ENCODE results near the gene KIAA1755.

Gene KIAA1755

DNA sequence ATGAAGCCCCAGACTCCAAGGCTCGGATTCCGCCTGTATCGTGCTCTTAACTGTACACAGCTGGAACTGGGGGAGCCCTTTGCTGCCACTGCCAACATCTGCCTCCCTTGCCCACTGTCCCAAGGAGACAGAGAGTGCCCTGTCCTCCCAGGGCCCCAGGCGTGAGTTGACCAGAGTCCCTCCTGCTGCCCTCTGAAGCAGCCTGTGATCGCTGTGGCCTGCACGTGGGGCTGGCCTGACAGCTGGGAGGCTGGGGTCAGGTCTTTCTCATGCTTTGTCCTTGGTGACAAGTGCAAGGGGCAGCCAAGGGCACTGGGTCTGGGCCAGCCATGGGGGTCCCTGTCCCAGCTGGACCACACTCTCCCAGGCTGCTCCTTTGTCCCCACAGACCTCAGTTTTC is 44.3 kb downstream of the KIAA1755 start:
- Mint-ChIP-seq H3K27me3 (ENCODE audit: low read depth) (no peaks in the 10 kb centered on the region), H3K36me3 (ENCODE audit: low read depth) (no peaks in the 10 kb centered on the region), H3K4me3 (no peak overlapping the region), H3K9me3 (no peaks in the 10 kb centered on the region), H3K27ac (no peak overlapping the region), H3K4me1 (ENCODE audit: low read depth) (no peaks in the 10 kb centered on the region)

DNA sequence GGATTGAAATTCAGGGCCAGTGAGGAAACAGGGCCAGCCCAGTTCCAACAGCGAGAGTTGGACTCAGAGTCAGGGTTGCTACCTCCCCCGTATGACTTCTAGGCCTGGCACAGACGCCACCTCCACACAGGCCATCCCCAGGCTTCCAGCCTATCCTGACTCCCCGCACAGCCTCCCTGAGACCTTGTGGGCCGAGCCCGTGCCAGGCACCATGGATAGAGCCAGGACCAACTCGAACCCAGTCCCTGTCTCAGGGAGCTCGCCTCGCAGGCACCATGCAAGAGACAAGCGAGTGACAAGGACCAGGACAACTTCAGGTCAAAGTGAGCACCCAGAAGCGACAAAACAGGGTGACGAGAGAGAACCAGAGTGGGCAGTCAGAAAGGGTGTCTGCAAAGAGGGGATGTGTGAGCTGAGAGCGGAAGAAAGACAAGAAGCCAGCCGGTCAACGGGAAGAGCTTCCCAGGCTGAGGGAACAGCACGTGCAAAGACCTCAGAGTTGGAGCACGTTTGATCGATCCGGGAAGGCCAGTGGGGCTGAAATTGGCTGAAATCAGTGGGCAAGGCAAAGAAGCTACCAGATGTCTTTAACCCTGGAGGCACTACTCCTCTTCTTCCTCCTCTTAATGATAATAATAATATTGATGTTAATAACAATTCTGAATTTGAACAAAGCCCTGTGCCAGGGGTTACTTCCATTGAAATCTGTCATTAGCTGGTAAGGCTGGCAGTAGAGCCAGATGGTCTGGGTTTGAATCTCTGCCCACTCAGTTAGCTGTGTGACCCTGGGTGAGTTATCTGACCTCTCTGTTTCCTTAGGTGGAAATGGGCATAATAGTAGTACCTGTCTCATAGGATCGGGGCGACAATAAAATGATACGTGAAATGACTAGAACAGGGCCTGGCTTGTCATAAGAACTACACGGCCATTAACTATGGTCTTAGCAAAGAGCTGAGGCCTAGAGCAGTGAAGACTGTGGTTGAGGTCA is 45.0 kb downstream of the KIAA1755 start:
- no peaks in the 10 kb centered on the region for H3K27me3 Mint-ChIP-seq (ENCODE audit: low read depth)
- H3K36me3 Mint-ChIP-seq (ENCODE audit: low read depth), result no peaks in the 10 kb centered on the region
- no peaks in the 10 kb centered on the region for H3K9me3 Mint-ChIP-seq
- H3K4me3 Mint-ChIP-seq, result no peak overlapping the region
- H3K27ac Mint-ChIP-seq, result no peak overlapping the region
- H3K4me1 Mint-ChIP-seq (ENCODE audit: low read depth), result no peaks in the 10 kb centered on the region

DNA sequence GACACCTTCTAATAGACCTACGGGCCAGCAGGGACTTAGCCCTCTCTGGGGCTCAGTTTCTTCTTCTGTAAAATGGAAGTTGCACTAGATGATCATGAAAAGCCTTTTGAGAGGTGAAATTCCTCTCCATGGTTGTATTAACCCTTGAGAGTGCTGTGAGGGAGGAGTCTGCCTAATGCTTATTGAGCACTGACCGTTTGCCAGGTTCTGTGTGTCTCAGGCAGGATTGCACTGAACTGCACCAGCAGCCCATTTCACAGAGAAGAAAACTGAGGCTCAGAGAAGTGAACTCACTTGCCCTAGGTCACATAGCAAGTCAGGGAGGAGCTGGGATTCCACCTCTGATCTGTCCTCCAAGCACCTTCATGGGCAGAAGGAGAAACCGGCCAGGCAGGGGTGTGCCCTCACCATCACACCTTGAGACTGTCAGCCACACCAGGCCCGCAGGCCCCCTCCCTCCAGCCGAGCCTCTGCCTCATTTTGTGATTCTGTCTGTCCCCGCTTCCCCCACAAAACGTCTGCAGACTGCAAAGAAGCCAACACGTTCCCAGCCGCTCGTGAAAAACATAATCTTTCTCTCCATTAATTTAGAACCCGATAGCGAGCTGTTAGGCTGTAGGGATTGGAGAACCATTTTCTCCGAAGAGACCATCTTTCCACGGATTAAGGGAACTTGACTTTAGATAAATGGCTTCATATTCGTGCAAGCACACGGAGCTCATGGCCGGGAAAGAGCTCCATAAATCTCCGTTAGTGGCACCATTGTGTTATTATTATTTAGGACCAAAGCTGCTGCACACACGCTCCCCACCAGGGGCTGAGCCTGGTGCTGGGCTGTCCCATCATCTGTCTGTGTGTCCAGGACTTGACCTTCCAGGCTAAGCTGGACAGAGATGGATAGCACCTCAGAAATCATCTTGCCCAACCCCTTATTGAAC is 46.0 kb downstream of the KIAA1755 start:
- H3K36me3 Mint-ChIP-seq (ENCODE audit: low read depth), result no peaks in the 10 kb centered on the region
- H3K27ac Mint-ChIP-seq, result no peak overlapping the region
- no peaks in the 10 kb centered on the region for H3K4me1 Mint-ChIP-seq (ENCODE audit: low read depth)
- no peaks in the 10 kb centered on the region for H3K9me3 Mint-ChIP-seq
- H3K4me3 Mint-ChIP-seq, result no peak overlapping the region
- no peaks in the 10 kb centered on the region for H3K27me3 Mint-ChIP-seq (ENCODE audit: low read depth)

DNA sequence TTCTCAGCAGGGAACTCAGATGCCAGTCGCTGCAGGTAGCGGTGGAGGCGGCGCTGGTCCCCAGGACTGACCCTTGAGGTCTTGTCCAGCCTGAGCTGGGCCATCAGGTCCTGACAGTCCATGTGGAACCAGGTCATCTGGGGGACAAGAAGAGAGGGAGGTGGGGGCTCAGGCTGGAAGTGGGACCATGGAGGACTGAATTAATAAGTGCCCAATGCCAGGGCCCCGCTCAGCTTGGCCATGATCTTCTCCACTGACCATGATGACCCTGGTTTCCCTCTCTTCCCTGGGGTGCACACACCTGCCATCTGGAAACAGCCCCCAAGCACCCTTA is 47.0 kb downstream of the KIAA1755 start:
- no peaks in the 10 kb centered on the region for H3K4me1 Mint-ChIP-seq (ENCODE audit: low read depth)
- H3K4me3 Mint-ChIP-seq, result no peak overlapping the region
- H3K27me3 Mint-ChIP-seq (ENCODE audit: low read depth), result no peaks in the 10 kb centered on the region
- no peaks in the 10 kb centered on the region for H3K36me3 Mint-ChIP-seq (ENCODE audit: low read depth)
- no peak overlapping the region for H3K27ac Mint-ChIP-seq
- H3K9me3 Mint-ChIP-seq, result no peaks in the 10 kb centered on the region

DNA sequence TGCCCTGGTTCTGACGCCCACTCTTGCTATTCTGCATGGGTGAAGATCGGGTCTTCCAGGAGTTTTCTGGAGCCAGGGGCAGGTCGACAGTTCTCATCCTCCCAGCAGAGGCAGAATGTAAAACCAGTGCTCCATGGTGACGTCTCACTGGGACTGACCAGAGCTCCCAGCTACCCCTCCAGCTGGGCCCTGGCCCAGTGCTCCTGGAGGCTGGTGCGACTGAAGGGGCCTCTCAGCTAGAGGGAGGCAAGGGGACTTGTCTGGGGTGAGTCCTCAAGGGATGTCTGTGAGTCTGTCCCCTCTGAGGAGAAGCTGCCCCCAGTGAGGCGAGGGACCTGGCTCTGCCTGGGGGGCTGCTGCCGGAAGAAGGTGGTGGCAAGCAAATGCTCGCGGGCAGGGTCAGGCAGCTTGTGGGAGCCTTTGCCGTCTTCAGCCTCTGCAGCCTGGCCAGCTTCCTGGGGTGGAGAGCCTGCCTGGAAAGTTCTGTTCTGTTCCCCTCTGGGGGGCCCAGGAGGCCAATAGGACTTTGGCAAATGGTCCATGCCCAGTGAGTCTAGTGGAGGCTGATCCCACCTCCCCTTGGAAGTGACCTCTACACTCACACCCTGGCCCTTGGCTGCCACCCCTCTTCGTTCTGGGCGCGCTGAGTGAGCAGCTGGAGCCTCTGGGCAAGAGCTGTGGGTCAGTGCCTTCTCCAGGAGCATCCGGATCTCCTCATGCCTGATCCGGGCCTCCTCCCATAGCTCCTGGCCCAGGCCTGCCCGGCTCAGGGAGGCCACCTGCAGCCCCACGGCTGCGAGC is 47.5 kb downstream of the KIAA1755 start:
- H3K27ac Mint-ChIP-seq, result no peak overlapping the region
- H3K4me1 Mint-ChIP-seq (ENCODE audit: low read depth), result no peaks in the 10 kb centered on the region
- H3K9me3 Mint-ChIP-seq, result no peaks in the 10 kb centered on the region
- no peak overlapping the region for H3K4me3 Mint-ChIP-seq
- H3K27me3 Mint-ChIP-seq (ENCODE audit: low read depth), result no peaks in the 10 kb centered on the region
- no peaks in the 10 kb centered on the region for H3K36me3 Mint-ChIP-seq (ENCODE audit: low read depth)

DNA sequence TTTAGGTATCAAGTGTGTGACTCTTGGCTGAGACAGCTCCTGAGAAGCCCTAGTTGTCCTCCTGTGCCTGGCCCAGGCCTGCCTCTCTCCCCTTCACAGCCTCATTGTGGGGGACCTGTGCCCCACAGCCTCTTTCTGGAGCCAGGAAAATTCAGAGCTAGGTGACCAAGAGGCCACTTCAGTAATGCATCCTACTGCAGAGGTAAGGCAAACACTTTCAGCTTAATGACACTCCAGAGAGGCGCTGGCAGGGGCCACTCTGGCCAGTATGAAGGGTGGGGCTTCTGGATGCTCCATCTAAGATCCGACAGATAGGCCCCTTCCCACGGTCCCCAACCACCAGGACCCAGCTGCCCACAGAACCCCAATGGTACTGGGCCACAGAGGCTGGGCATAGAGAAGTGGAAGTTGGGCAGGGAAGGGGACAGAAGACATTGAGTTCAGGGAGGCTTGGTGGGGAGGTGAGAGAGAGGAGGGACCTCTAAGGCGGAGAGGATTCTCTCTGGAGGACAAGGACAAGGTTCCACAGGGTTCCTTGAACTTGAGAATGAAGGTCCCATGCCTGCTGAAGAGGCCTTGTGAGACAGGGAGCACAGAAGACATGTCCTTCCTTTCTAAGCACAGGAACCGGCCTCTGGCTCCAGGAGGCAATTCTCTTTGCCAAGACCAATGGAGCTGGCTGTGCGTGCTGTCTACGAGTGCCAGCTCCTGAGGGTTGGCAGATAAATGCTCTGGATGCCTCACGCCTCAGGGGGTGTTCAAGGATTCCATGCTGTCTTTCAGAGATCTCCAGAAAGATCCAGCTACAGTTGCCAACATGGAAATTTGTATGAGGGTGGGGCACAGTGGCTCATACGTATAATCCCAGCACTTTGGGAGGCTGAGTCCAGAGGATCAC is 49.1 kb downstream of the KIAA1755 start:
- Mint-ChIP-seq H3K4me1 (ENCODE audit: low read depth) (no peaks in the 10 kb centered on the region), H3K27ac (no peak overlapping the region), H3K36me3 (ENCODE audit: low read depth) (no peaks in the 10 kb centered on the region)

DNA sequence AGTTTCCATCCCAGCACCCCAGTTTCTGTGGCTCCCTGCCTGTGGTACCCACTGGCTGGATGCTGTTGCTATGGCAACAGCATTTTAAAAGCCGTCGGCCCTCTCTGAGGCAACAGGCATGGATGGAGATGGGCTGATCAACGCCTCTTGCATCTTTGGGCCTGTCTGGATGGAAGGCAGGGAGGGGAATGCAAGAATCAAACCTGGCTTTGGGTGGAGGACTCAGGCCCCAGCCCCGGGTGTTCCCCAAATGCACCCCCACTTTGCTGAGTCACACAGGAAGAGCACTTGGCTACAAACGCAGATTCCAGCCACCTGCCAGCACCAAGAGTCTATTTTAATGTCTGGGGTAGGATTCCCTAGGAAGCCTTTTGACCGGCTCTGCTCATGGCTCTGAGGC is 49.8 kb downstream of the KIAA1755 start:
- no peak overlapping the region for H3K27ac Mint-ChIP-seq
- no peaks in the 10 kb centered on the region for H3K9me3 Mint-ChIP-seq
- H3K4me1 Mint-ChIP-seq (ENCODE audit: low read depth), result no peaks in the 10 kb centered on the region
- H3K36me3 Mint-ChIP-seq (ENCODE audit: low read depth), result no peaks in the 10 kb centered on the region
- H3K27me3 Mint-ChIP-seq (ENCODE audit: low read depth), result peaks cover 14% of the 10 kb centered on the region
- no peak overlapping the region for H3K4me3 Mint-ChIP-seq

More for the DNA sequence above, 49.1 kb downstream of the KIAA1755 start:
- H3K4me3 Mint-ChIP-seq, result no peak overlapping the region
- peaks cover 8% of the 10 kb centered on the region for H3K27me3 Mint-ChIP-seq (ENCODE audit: low read depth)
- H3K9me3 Mint-ChIP-seq, result no peaks in the 10 kb centered on the region

DNA sequence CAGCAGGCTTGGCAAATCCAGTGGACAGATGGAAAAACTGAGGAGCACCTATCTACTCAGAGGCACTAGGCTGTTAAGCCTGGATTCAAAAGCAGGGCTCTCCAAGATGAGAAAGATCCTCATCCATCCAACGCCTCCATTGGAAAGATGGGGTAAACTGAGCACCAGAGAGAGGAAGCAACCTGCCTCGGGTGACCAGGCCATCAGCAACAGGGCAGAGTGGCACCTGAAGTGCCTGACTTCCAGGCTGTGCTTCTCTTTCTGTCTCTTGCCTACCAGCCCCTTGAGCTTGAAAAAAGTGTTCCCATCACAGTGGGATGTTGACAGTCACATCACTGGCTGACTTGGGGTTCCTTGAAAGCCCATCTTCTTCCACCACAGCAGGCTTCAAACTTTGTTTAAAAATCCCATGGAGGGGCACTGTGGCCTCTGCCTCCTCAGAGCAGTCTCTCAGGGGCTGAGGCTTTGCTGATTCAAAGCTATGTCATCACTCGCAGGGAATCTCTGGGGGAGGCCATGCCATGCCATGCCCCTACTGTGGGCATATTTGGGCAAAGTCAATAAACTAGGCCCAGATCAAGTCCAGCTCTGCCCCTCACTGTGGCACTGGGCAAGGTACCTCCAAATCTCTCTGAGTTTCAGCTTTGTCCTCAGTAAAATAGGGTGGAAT is 50.7 kb downstream of the KIAA1755 start:
- Mint-ChIP-seq H3K4me1 (ENCODE audit: low read depth) (no peaks in the 10 kb centered on the region), H3K36me3 (ENCODE audit: low read depth) (no peaks in the 10 kb centered on the region), H3K9me3 (no peaks in the 10 kb centered on the region), H3K27me3 (ENCODE audit: low read depth) (peaks cover 22% of the 10 kb centered on the region), H3K4me3 (no peak overlapping the region), H3K27ac (no peak overlapping the region)

DNA sequence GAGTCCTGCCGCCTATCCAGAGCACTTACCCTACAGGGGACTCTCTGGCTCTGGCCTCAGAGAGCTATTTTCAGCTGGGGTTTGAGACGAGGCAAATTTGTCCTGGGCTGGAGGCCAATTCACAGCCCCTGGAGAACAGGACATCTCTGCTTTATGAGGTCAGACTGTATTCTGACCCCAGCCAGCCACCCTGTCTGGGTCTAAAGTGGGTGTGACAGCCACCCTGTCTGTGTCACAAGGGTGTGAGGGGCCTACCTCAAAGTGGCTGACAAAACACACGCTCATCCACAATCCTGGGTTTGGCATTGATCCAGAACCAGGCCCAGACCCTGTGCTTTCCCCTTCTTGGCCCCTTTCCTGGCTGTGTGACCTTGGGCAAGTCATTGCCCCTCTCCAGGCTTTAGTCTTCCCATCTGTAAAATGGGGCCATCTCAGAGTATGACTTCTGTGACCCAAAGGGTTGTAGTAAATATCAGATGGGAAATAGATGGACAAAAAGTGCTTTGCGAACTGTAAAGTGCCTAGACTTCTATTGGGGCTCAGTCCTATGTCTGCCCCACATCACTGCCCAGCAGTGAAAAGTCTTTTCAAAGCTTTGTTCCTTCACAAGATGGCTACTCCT is 51.4 kb downstream of the KIAA1755 start:
- Mint-ChIP-seq H3K27ac (no peak overlapping the region), H3K27me3 (ENCODE audit: low read depth) (peaks cover 27% of the 10 kb centered on the region), H3K4me1 (ENCODE audit: low read depth) (no peaks in the 10 kb centered on the region), H3K9me3 (no peaks in the 10 kb centered on the region), H3K36me3 (ENCODE audit: low read depth) (no peaks in the 10 kb centered on the region), H3K4me3 (no peak overlapping the region)

DNA sequence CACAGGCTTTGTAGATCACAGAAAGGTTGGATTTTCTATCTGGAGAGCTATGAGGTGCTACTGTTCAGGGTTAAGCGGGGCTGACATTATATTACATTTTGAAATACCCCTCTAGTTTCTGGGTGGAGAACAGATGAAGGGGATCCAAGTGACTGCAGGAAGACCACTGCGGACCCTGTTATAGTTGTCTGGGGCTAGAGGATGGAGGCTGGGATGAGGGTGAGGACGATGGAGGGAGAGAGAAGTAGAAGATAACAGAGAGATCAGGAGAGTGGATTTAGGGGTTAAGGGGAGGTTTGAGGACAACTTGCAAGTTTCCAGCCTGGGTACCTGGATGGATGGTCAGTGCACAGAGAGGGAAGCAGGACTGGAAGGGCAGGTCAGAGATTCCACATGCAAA is 52.0 kb downstream of the KIAA1755 start:
- no peaks in the 10 kb centered on the region for H3K4me1 Mint-ChIP-seq (ENCODE audit: low read depth)
- H3K27ac Mint-ChIP-seq, result no peak overlapping the region
- H3K9me3 Mint-ChIP-seq, result no peaks in the 10 kb centered on the region
- no peak overlapping the region for H3K4me3 Mint-ChIP-seq
- peaks cover 32% of the 10 kb centered on the region for H3K27me3 Mint-ChIP-seq (ENCODE audit: low read depth)
- H3K36me3 Mint-ChIP-seq (ENCODE audit: low read depth), result no peaks in the 10 kb centered on the region

DNA sequence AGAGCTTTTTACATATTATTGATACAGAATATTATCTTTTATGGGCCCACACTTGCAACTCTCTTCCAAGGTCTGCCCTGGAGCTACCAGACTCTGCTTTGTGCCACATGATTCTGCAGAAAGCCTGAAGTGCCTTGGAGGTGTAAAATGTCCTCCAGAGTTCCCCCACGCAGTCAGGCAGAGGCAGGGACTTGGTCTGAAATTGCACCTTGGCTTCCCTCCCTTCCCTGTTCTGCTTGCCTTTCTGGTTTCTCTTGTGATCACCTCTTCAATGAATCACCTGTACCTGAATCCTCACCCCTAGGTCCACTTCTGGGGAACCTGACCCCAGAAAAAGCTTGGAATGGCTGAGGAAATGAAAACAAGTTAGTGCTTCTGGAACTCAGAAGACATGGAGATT is 52.4 kb downstream of the KIAA1755 start:
- H3K27ac Mint-ChIP-seq, result no peak overlapping the region
- H3K4me1 Mint-ChIP-seq (ENCODE audit: low read depth), result no peaks in the 10 kb centered on the region
- no peaks in the 10 kb centered on the region for H3K36me3 Mint-ChIP-seq (ENCODE audit: low read depth)
- no peaks in the 10 kb centered on the region for H3K9me3 Mint-ChIP-seq
- no peak overlapping the region for H3K4me3 Mint-ChIP-seq
- peaks cover 32% of the 10 kb centered on the region for H3K27me3 Mint-ChIP-seq (ENCODE audit: low read depth)

DNA sequence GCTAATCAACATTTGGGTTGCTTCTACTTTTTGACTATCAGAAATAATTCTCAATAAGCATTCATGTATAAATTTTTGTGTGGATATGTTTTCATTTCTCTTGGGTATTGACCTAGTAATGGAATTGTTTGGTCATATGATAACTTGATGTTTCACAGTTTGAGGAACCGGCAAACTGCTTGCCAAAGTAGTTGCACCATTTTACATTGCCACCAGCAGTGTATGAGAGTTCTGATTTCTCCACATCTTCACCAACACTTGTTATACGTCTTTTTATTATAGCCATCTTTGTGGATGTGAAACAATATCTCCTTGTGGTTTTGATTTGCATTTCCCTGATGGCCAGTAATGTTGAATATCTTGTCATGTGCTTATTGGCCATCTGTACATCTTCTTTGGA is 52.9 kb downstream of the KIAA1755 start:
- Mint-ChIP-seq H3K4me3 (no peak overlapping the region), H3K36me3 (ENCODE audit: low read depth) (no peaks in the 10 kb centered on the region), H3K27me3 (ENCODE audit: low read depth) (peaks cover 32% of the 10 kb centered on the region), H3K4me1 (ENCODE audit: low read depth) (no peaks in the 10 kb centered on the region), H3K9me3 (no peaks in the 10 kb centered on the region), H3K27ac (no peak overlapping the region)

DNA sequence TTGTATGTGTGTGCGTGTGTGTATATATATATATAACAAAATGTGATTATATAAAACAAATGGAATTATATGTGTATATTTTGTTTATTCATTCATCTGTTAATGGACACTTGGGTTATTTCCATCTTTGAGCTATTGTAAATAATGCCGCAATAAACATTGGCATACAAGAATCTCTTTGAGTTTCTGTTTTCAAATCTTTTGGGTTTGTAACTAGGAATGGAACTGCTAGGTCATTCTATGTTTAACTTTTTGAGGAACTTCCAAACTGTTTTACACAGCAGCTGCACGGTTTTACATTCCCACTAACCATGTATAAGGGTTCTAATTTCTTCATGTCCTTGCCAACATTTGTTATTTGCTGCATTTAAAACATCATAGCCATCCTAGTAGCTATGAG is 55.5 kb downstream of the KIAA1755 start:
- H3K4me1 Mint-ChIP-seq (ENCODE audit: low read depth), result no peaks in the 10 kb centered on the region

More for the DNA sequence above, 55.5 kb downstream of the KIAA1755 start:
- H3K9me3 Mint-ChIP-seq, result no peaks in the 10 kb centered on the region
- no peak overlapping the region for H3K27ac Mint-ChIP-seq
- no peak overlapping the region for H3K4me3 Mint-ChIP-seq
- H3K27me3 Mint-ChIP-seq (ENCODE audit: low read depth), result peaks cover 32% of the 10 kb centered on the region
- H3K36me3 Mint-ChIP-seq (ENCODE audit: low read depth), result no peaks in the 10 kb centered on the region

Measured in T-helper 1 cell treated with Interleukin-12 subunit alpha and Interleukin-12 subunit beta and Interleukin-4 antibody, amounts not matched to agents 30 μg/mL and 1 μg/mL, for 36 hours (primary cell).